B cell (primary cell): ENCODE data around the gene EML1. TPM values are rescaled to one million over a fixed set of nuclear protein-coding genes. Genes with fewer than 3 reads are reported as not detected.

Source experiments
- ATAC-seq: fragments of 200-7000 bp; cut with Tn5 transposase; one replicate; pipeline ENCODE4 v1.10.0; 2021; ENCODE audit warnings: low read depth, mild to moderate bottlenecking, moderate number of reproducible peaks, moderate library complexity
- CTCF ChIA-PET: fragments of 350-600 bp; sonication (Branson Sonifier 250); formaldehyde crosslinking; loops from one replicate; lab custom pipeline; 2021; ENCODE audit warnings: antibody characterized with exemption, inconsistent platforms; lab: Charles Lee
- POLR2A ChIA-PET: fragments of 350-600 bp; sonication (Branson Sonifier 250); formaldehyde crosslinking; loops from one replicate; lab custom pipeline; 2021; ENCODE audit warnings: antibody characterized with exemption; lab: Charles Lee
- DNase-seq: peaks from one replicate; pipeline ENCODE4 v3.0.0; 2013
- H2AFZ ChIP-seq: 2 replicates; pipeline ENCODE4 v1.6.1; 2012; ENCODE audit warnings: mild to moderate bottlenecking, low read depth, low read length; ENCODE audit not compliant: insufficient read depth, poor library complexity, severe bottlenecking
- H3K27ac ChIP-seq, 2 donors: 1 replicate in 1 of 2; 2 replicates in 1 of 2; pipeline ENCODE4 v1.5.1; 2012 to 2013; ENCODE audit warnings: low read length in 2 of 2, mild to moderate bottlenecking in 2 of 2, moderate library complexity in 1 of 2
- H3K27me3 ChIP-seq, 4 experiments: fragments of 200-600 bp in 1 of 4; sonication (generic) in 1 of 4; replicated peaks in 1 of 4; 1 replicate in 2 of 4; 2 replicates in 2 of 4; pipeline versions ENCODE4 v1.6.1 to v1.7.0; 2013 to 2016; ENCODE audit warnings: low read length in 3 of 4, mild to moderate bottlenecking in 2 of 4, mixed read lengths in 1 of 4, moderate library complexity in 1 of 4; ENCODE audit not compliant: insufficient read depth in 4 of 4, control insufficient read depth in 3 of 4; ENCODE audit errors: control extremely low read depth in 1 of 4
- H3K36me3 ChIP-seq, 2 experiments: replicated peaks in 1 of 2; 1 replicate in 1 of 2; 2 replicates in 1 of 2; pipeline versions ENCODE4 v1.6.1 to v1.7.1; 2013; ENCODE audit warnings: low read length in 1 of 2; ENCODE audit not compliant: insufficient read depth in 2 of 2, control insufficient read depth in 1 of 2; ENCODE audit errors: control extremely low read depth in 1 of 2, extremely low read depth in 1 of 2
- H3K4me1 ChIP-seq, 2 donors: fragments of 200-600 bp in 1 of 2; sonication (generic) in 1 of 2; 1 replicate in 1 of 2; 2 replicates in 1 of 2; pipeline versions ENCODE4 v1.5.1 to v1.6.1; 2013 to 2017; ENCODE audit warnings: low read length in 2 of 2; ENCODE audit not compliant: control insufficient read depth in 2 of 2, insufficient read depth in 2 of 2
- H3K4me2 ChIP-seq: replicated peaks from 2 replicates; pipeline ENCODE3; 2012; ENCODE audit warnings: mild to moderate bottlenecking, low read depth, low read length; ENCODE audit not compliant: poor library complexity, severe bottlenecking
- H3K4me3 ChIP-seq, 5 experiments: fragments of 200-600 bp in 1 of 5; sonication (generic) in 1 of 5; 1 replicate in 3 of 5; 2 replicates in 2 of 5; pipeline versions ENCODE4 v1.5.1 to v1.7.0; 2011 to 2016; ENCODE audit warnings: low read length in 4 of 5, mild to moderate bottlenecking in 4 of 5, low read depth in 2 of 5, control low read depth in 1 of 5, moderate library complexity in 1 of 5; ENCODE audit not compliant: insufficient read depth in 1 of 5; ENCODE audit errors: control extremely low read depth in 1 of 5, extremely low read depth in 1 of 5
- H3K79me2 ChIP-seq: fragments of 200-600 bp; sonication (generic); one replicate; pipeline ENCODE4 v1.6.0; 2016; ENCODE audit warnings: low read length; ENCODE audit not compliant: control insufficient read depth, insufficient read depth
- H3K9ac ChIP-seq: fragments of 200-600 bp; sonication (generic); 2 replicates; pipeline ENCODE4 v1.6.1; 2017; ENCODE audit warnings: mild to moderate bottlenecking, low read length, moderate library complexity
- H3K9me3 ChIP-seq, 3 donors: one replicate each; pipeline versions ENCODE4 v1.6.1 to v1.7.1; 2013; ENCODE audit warnings: low read length in 2 of 3; ENCODE audit not compliant: control insufficient read depth in 2 of 3, insufficient read depth in 1 of 3; ENCODE audit errors: control extremely low read depth in 1 of 3
- H4K20me1 ChIP-seq: 2 replicates; pipeline ENCODE4 v1.6.0; 2012; ENCODE audit warnings: mild to moderate bottlenecking, low read length; ENCODE audit not compliant: insufficient read depth, control insufficient read depth, poor library complexity, severe bottlenecking
- H3K27ac Mint-ChIP-seq: one replicate; pipeline ENCODE4 v1.8.0; 2021; ENCODE audit warnings: mixed read lengths
- H3K27me3 Mint-ChIP-seq: one replicate; pipeline ENCODE4 v1.8.0; 2021; ENCODE audit warnings: mixed read lengths
- H3K4me1 Mint-ChIP-seq: one replicate; pipeline ENCODE4 v1.8.0; 2021; ENCODE audit warnings: mixed read lengths
- H3K4me3 Mint-ChIP-seq: one replicate; pipeline ENCODE4 v1.8.0; 2021; ENCODE audit warnings: mixed read lengths
- H3K9me3 Mint-ChIP-seq: one replicate; pipeline ENCODE4 v1.8.0; 2022; ENCODE audit warnings: mixed read lengths; ENCODE audit not compliant: insufficient read depth
- EZH2 ChIP-seq: IDR thresholded peaks from 2 replicates; pipeline ENCODE4 v1.6.1; 2012; ENCODE audit warnings: borderline replicate concordance, low read depth, mild to moderate bottlenecking, moderate library complexity, low read length; ENCODE audit not compliant: insufficient read depth, poor library complexity, severe bottlenecking
- WGBS: methylation state at CpG from one replicate; pipeline ENCODE4 v1.1.5; 2013; ENCODE audit warnings: missing lambda C conversion rate; ENCODE audit not compliant: insufficient coverage; 5-methylcytosine and 5-hydroxymethylcytosine counted together
- intact Hi-C: fragments of 100-400 bp; cut with micrococcal nuclease; formaldehyde crosslinking; loops from one replicate; pipeline ENCODE4 v1.10.0; 2022
- polyA plus RNA-seq: library from polyadenylated mRNA; depleted of rRNA; stranded (reverse); fragments of >200 nt; gene quantifications from 2 replicates; pipeline ENCODE4 v1.2.3, GENCODE V29; 2012
- total RNA-seq, 2 donors: library from RNA; stranded (reverse); fragments of 120-200 nt in 1 of 2; gene quantifications; 1 replicate in 1 of 2; 2 replicates in 1 of 2; pipeline versions ENCODE4 v1.2.3 to v1.2.4, GENCODE V29; 2013 to 2022
- TF ChIP-seq, protein P1 (sequence below): fragments of 200-600 bp; IDR thresholded peaks from one replicate; pipeline ENCODE4 v1.8.0; 2022; ENCODE audit warnings: antibody characterized with exemption, mild to moderate bottlenecking

The EML1 gene
- total and polyA plus RNA-seq, 2 donors (not counting 1 experiment from before 2014, with no cell fraction given) = not detected

- H3K79me2 ChIP-seq = no peaks in the 10 kb centered on the region
- H3K36me3 ChIP-seq = no peaks in the 10 kb centered on the region
- POLR2A ChIA-PET = no interaction called here
- ATAC-seq = no peak
- no peak for DNase-seq
- H3K9me3 ChIP-seq = no peaks in the 10 kb centered on the region
- no peaks in the 10 kb centered on the region for H3K4me1 ChIP-seq
- no peak overlapping the region for H3K4me2 ChIP-seq
- Mint-ChIP-seq H3K4me1 (peaks cover 1% of the 10 kb centered on the region), H3K9me3 (no peaks in the 10 kb centered on the region), H3K27ac (no peak overlapping the region), H3K4me3 (no peak overlapping the region), H3K27me3 (peaks cover 39% of the 10 kb centered on the region)
- 66% methylated on average over 8 of the region's 10 CpGs for WGBS
- H3K27ac ChIP-seq = no peak overlapping the region
- TF ChIP-seq, protein P1, sequence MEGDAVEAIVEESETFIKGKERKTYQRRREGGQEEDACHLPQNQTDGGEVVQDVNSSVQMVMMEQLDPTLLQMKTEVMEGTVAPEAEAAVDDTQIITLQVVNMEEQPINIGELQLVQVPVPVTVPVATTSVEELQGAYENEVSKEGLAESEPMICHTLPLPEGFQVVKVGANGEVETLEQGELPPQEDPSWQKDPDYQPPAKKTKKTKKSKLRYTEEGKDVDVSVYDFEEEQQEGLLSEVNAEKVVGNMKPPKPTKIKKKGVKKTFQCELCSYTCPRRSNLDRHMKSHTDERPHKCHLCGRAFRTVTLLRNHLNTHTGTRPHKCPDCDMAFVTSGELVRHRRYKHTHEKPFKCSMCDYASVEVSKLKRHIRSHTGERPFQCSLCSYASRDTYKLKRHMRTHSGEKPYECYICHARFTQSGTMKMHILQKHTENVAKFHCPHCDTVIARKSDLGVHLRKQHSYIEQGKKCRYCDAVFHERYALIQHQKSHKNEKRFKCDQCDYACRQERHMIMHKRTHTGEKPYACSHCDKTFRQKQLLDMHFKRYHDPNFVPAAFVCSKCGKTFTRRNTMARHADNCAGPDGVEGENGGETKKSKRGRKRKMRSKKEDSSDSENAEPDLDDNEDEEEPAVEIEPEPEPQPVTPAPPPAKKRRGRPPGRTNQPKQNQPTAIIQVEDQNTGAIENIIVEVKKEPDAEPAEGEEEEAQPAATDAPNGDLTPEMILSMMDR = no peak
- TF ChIP-seq EZH2 = no peak
- no peak overlapping the region for H3K4me3 ChIP-seq
- peaks cover 0 to 7% (median 1%) of the 10 kb centered on the region in 4 experiments for H3K27me3 ChIP-seq
- intact Hi-C loops = no loop called here
- no peak overlapping the region for H2AFZ ChIP-seq
- H3K9ac ChIP-seq = no peak overlapping the region
- H4K20me1 ChIP-seq = no peaks in the 10 kb centered on the region
- CTCF ChIA-PET = no interaction called here
Measured at GRCh38 chr14:99745307-99745951, 47.8 kb upstream of the EML1 start.

DNA sequence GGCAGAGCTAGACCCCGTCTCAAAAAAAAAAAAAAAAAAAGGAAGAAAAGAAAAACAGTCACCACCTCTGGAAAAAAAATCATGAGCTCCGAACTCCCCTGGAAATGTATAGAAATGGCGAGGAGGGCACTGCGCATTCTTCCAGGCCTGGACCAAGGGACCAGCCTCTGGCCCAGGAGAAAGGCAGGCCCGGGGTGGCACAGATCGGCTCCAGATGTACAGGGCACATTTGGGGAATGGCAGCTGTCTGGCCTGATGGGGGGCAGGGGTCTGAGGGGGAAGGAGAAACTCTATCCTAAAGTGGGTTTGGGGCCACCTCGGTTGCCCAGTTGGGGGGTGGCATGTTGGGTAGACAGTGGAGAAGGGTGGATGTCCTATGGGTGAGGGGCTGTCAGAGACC is 46.0 kb upstream of the EML1 start:
- intact Hi-C loops = no loop called here
- no peaks in the 10 kb centered on the region for H3K79me2 ChIP-seq
- WGBS = 82% methylated on average over 5 of the region's 7 CpGs
- no peaks in the 10 kb centered on the region for H3K4me1 ChIP-seq
- H3K4me1 Mint-ChIP-seq = peaks cover 4% of the 10 kb centered on the region
- peaks cover 45% of the 10 kb centered on the region for H3K27me3 Mint-ChIP-seq
- DNase-seq (no peak), ATAC-seq (no peak)
- H3K36me3 ChIP-seq = no peaks in the 10 kb centered on the region
- no peak overlapping the region for H3K4me3 Mint-ChIP-seq
- ChIA-PET CTCF (no interaction called here), POLR2A (no interaction called here)
- no peak overlapping the region for H3K4me3 ChIP-seq
- H3K4me2 ChIP-seq = no peak overlapping the region
- no peaks in the 10 kb centered on the region for H3K9me3 Mint-ChIP-seq
- no peaks in the 10 kb centered on the region for H3K9me3 ChIP-seq
- TF ChIP-seq EZH2 = no peak
- TF ChIP-seq, protein P1 = no peak
- peaks cover 0 to 6% (median 4%) of the 10 kb centered on the region in 4 experiments for H3K27me3 ChIP-seq
- H3K27ac ChIP-seq = no peak overlapping the region
- H3K27ac Mint-ChIP-seq = no peak overlapping the region
- no peak overlapping the region for H2AFZ ChIP-seq
- H3K9ac ChIP-seq = no peak overlapping the region
- H4K20me1 ChIP-seq = no peaks in the 10 kb centered on the region
